Nephron progenitor cell (in vitro differentiated cells): ENCODE results near the gene TENT5A.

Experiments used
- DNase-seq: peaks from one replicate; pipeline ENCODE4 v3.0.0; 2021
- H3K27ac Mint-ChIP-seq: 2 replicates; pipeline ENCODE4 v1.8.0; 2021; ENCODE audit warnings: mild to moderate bottlenecking, moderate library complexity, mixed read lengths
- H3K27me3 Mint-ChIP-seq: 2 replicates; pipeline ENCODE4 v1.8.0; 2021; ENCODE audit warnings: mild to moderate bottlenecking, low read depth, mixed read lengths; ENCODE audit not compliant: poor library complexity
- H3K36me3 Mint-ChIP-seq: 2 replicates; pipeline ENCODE4 v1.8.0; 2021; ENCODE audit warnings: low read depth, mixed read lengths
- H3K4me1 Mint-ChIP-seq: 2 replicates; pipeline ENCODE4 v1.8.0; 2021; ENCODE audit warnings: mixed read lengths
- H3K4me3 Mint-ChIP-seq: 2 replicates; pipeline ENCODE4 v1.8.0; 2021; ENCODE audit warnings: mild to moderate bottlenecking, moderate library complexity, mixed read lengths
- H3K9me3 Mint-ChIP-seq: 2 replicates; pipeline ENCODE4 v1.8.0; 2021; ENCODE audit warnings: mild to moderate bottlenecking, moderate library complexity, mixed read lengths
- CTCF ChIP-seq: fragments of 200-600 bp; sonication (generic); IDR thresholded peaks from 2 replicates; pipeline ENCODE4 v1.5.0; 2021; ENCODE audit warnings: antibody characterized with exemption

The TENT5A gene

GRCh38 chr6:81696524-81696923, 56.0 kb downstream of the TENT5A start:
- H3K36me3 Mint-ChIP-seq, result no peaks in the 10 kb centered on the region
- H3K27ac Mint-ChIP-seq, result no peak overlapping the region
- H3K4me3 Mint-ChIP-seq, result no peak overlapping the region
- no peaks in the 10 kb centered on the region for H3K4me1 Mint-ChIP-seq
- H3K9me3 Mint-ChIP-seq, result no peaks in the 10 kb centered on the region
- no peak for TF ChIP-seq CTCF
- H3K27me3 Mint-ChIP-seq, result no peaks in the 10 kb centered on the region
- DNase-seq, result no peak
